T-helper 1 cell treated with Interleukin-12 subunit alpha and Interleukin-12 subunit beta and Interleukin-4 antibody, amounts not matched to agents 30 μg/mL and 1 μg/mL, for 36 hours (primary cell): ENCODE data around the gene RDH14.

Experiments
- H3K27ac Mint-ChIP-seq: one replicate; pipeline ENCODE4 v1.8.0; 2021; ENCODE audit warnings: mild to moderate bottlenecking, mixed read lengths
- H3K27me3 Mint-ChIP-seq: one replicate; pipeline ENCODE4 v1.8.0; 2021; ENCODE audit warnings: low read depth, mixed read lengths
- H3K36me3 Mint-ChIP-seq: one replicate; pipeline ENCODE4 v1.8.0; 2021; ENCODE audit warnings: low read depth, mixed read lengths
- H3K4me1 Mint-ChIP-seq: one replicate; pipeline ENCODE4 v1.8.0; 2021; ENCODE audit warnings: low read depth, mixed read lengths
- H3K4me3 Mint-ChIP-seq: one replicate; pipeline ENCODE4 v1.8.0; 2021; ENCODE audit warnings: mild to moderate bottlenecking, moderate library complexity, mixed read lengths
- H3K9me3 Mint-ChIP-seq: one replicate; pipeline ENCODE4 v1.8.0; 2021; ENCODE audit warnings: mixed read lengths

RDH14 gene

DNA sequence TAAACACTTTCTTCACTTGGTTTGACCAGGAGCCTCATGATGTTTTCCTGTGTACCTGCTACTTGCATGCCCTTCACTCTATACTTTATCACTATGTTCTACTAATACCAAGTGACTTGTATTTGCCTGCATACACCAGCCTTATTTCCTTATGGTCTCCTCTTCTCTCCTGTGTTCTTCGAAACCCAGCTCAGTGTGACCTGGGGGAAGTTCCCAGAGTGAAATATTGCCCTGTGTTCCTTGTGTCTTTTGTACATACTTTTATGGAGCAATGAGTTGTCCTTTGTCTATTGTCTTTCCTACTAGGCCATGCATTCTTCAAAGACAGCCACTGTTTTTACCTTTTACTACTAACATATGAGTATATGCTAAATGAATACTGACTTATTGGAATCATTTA is 28.3 kb upstream of the RDH14 start:
- no peaks in the 10 kb centered on the region for H3K36me3 Mint-ChIP-seq
- H3K4me1 Mint-ChIP-seq: no peaks in the 10 kb centered on the region
- no peak overlapping the region for H3K27ac Mint-ChIP-seq
- no peaks in the 10 kb centered on the region for H3K27me3 Mint-ChIP-seq
- H3K4me3 Mint-ChIP-seq: no peak overlapping the region
- peaks cover 12% of the 10 kb centered on the region for H3K9me3 Mint-ChIP-seq

DNA sequence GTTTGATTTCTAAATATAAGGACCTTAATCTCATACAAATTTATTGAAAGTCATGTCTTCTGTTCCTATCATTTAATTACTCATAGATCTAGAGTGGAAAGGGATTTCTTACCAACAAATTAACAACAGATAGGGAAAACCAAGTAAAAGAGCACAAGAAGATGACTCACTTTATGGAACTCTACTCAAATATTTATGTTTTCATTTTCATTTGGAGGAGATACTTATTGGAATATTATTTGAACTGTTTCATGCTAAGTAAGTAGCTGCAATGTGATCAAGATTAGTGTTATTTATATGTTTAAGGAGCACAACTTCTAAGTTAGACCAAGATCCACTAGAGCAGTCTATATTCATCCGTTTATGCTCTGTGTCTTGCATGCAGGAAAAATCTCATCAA is 27.6 kb upstream of the RDH14 start:
- Mint-ChIP-seq H3K4me3 (no peak overlapping the region), H3K9me3 (peaks cover 12% of the 10 kb centered on the region), H3K36me3 (no peaks in the 10 kb centered on the region), H3K27me3 (no peaks in the 10 kb centered on the region), H3K4me1 (no peaks in the 10 kb centered on the region), H3K27ac (no peak overlapping the region)

GRCh38 chr2:18585526-18585925 is 25.1 kb upstream of the RDH14 start:
- Mint-ChIP-seq H3K27ac (no peak overlapping the region), H3K9me3 (peaks cover 7% of the 10 kb centered on the region), H3K36me3 (no peaks in the 10 kb centered on the region), H3K4me3 (no peak overlapping the region), H3K27me3 (no peaks in the 10 kb centered on the region), H3K4me1 (no peaks in the 10 kb centered on the region)

DNA sequence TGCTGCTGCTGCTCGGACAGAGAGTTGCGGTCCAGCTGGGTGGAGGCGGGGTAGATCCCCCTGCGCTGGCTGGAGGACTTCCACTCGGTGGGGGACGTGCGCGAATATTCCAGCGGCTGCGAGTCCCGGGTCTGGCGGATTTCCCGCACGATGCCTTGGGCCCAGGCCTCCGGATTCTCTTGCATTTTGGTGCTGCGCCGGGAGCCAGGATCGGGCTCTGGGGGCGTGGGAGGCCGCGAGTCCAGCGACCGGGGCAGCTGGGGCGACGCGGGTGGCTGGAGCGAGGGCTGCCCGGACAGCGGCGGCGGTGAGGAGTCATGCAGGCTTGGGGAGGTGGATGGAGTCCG is 24.1 kb upstream of the RDH14 start:
- Mint-ChIP-seq H3K9me3 (peaks cover 4% of the 10 kb centered on the region), H3K27ac (no peak overlapping the region), H3K36me3 (no peaks in the 10 kb centered on the region), H3K4me3 (no peak overlapping the region), H3K4me1 (no peaks in the 10 kb centered on the region), H3K27me3 (no peaks in the 10 kb centered on the region)

DNA sequence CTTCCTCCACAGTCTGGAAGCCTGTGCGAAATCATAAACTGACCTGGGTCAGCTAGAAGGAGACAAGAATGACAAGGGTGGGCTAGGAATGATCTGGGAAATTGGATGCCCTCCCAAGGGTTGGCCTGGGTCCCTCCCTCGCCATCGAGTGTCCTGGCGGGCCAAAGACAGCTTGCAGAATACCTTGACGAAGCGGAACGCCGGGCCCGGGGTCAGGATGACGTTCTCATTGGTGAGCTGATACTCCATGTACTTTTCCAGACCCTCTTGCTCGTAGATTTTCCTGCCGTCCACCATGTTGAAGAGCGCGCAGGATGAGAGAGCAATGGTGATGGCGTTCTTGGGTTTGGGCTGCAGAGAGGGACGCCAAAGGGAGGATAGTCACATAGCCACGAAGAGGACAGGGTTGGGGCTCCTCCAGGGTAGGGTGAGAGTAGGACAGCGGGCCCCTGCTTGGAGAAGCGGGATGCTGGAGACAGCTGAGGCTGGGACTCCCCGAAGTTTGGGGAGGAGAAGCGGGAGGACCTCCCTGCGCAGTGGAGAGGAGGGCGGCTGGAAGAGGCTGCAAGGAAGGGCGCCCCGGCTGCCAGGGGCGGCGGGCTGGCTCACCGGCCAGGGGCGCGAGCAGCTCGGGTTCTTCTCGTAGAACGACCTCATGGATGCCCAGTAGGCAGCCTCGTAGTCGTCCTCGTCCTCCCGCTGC is 23.6 kb upstream of the RDH14 start:
- H3K36me3 Mint-ChIP-seq: no peaks in the 10 kb centered on the region
- no peak overlapping the region for H3K4me3 Mint-ChIP-seq
- H3K27ac Mint-ChIP-seq: no peak overlapping the region

DNA sequence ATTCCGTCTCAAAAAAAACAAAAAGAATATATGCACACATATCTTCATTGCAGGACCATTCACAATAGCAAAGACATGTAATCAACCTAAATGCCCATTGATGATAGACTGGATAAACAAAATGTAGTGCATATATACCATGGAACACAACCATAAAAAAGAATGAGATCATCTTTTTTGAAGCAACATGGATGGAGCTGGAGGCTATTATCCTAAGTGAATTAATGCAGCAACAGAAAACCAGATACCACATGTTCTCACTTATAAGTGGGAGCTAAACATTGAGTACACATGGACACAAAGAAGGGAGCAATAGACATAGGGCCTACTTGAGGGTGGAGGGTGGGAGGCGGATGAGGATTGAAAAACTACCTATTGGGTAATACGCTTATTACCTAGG is 20.2 kb upstream of the RDH14 start:
- peaks cover 2% of the 10 kb centered on the region for H3K36me3 Mint-ChIP-seq
- no peaks in the 10 kb centered on the region for H3K27me3 Mint-ChIP-seq
- no peak overlapping the region for H3K4me3 Mint-ChIP-seq
- peaks cover 11% of the 10 kb centered on the region for H3K9me3 Mint-ChIP-seq
- H3K27ac Mint-ChIP-seq: no peak overlapping the region
- H3K4me1 Mint-ChIP-seq: no peaks in the 10 kb centered on the region

More for the DNA sequence above, 23.6 kb upstream of the RDH14 start:
- Mint-ChIP-seq H3K4me1 (no peaks in the 10 kb centered on the region), H3K27me3 (no peaks in the 10 kb centered on the region), H3K9me3 (peaks cover 4% of the 10 kb centered on the region)

- Mint-ChIP-seq H3K4me1 (no peaks in the 10 kb centered on the region), H3K27ac (no peak overlapping the region), H3K4me3 (no peak overlapping the region)
Observed at GRCh38 chr2:18578033-18578432, 17.6 kb upstream of the RDH14 start.

DNA sequence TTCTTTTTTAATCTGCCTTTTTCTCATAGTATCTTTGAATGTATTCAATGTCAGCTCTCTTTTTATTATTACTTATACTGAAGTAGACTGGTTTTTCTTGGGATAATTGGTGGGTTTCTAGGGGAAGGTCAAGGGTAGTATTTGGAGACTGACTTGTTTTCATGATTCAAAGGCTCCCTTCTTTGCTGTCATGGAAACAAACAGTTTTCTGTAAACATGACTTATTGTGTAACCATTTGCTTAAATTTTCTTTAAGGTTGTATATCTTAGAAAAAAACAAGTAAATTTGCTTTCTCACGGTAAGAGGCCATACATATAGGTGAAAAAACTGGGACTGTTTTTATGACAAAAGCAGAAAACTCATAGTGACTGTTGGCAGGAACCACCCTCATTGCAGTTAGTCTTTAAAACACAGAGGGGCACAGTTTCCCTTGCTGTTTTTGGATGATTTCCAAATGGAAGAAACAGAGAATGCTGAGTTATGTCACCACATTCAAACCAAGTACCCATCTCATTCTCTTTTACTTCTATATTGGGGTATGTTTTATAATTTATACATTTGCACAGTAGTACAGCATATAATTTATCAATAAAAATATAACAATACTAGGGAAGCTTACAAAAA is 5.8 kb upstream of the RDH14 start:
- no peaks in the 10 kb centered on the region for H3K4me1 Mint-ChIP-seq
- H3K4me3 Mint-ChIP-seq: no peak overlapping the region
- H3K9me3 Mint-ChIP-seq: peaks cover 9% of the 10 kb centered on the region
- no peak overlapping the region for H3K27ac Mint-ChIP-seq
- H3K27me3 Mint-ChIP-seq: no peaks in the 10 kb centered on the region
- peaks cover 19% of the 10 kb centered on the region for H3K36me3 Mint-ChIP-seq

More at GRCh38 chr2:18578033-18578432, 17.6 kb upstream of the RDH14 start:
- Mint-ChIP-seq H3K27me3 (no peaks in the 10 kb centered on the region), H3K9me3 (peaks cover 7% of the 10 kb centered on the region), H3K36me3 (peaks cover 2% of the 10 kb centered on the region)

- peaks cover 19% of the 10 kb centered on the region for H3K36me3 Mint-ChIP-seq
- H3K4me1 Mint-ChIP-seq: peaks cover 24% of the 10 kb centered on the region
- peak overlapping the region; percentile 88 for H3K4me3 Mint-ChIP-seq
- peaks cover 9% of the 10 kb centered on the region for H3K9me3 Mint-ChIP-seq
- H3K27me3 Mint-ChIP-seq: no peaks in the 10 kb centered on the region
- H3K27ac Mint-ChIP-seq: peak overlapping the region; percentile 87
Observed at GRCh38 chr2:18560797-18561085, 288 bp upstream of the RDH14 start.

DNA sequence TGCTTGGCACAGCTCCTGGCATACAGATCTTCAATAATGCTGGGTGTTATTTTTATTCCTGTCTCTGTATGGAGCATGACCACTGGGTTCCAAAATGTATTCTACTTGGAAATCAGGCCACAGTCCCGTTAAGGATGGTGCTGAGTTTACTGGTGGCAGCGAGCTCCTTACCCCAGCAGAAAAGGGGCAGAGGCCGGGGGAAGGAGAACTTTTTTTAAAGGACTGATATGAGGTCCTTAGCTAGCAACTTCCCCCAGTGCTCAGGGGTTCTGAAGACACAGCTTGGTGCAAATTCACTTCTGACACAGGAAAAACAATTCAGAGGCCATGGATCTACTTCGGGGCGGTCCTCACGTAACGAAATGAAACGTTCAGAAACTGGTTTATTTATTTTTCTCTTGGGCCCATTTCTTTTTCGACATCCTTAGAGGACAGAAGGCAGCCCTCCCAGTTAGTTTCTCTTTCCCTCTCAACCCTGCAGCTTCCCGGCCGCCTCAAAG is 872 bp downstream of the RDH14 start:
- peak overlapping the region; percentile 87 for H3K4me3 Mint-ChIP-seq
- peaks cover 20% of the 10 kb centered on the region for H3K36me3 Mint-ChIP-seq
- H3K9me3 Mint-ChIP-seq: no peaks in the 10 kb centered on the region
- H3K4me1 Mint-ChIP-seq: peaks cover 24% of the 10 kb centered on the region
- peak overlapping the region; percentile 92 for H3K27ac Mint-ChIP-seq
- H3K27me3 Mint-ChIP-seq: no peaks in the 10 kb centered on the region

DNA sequence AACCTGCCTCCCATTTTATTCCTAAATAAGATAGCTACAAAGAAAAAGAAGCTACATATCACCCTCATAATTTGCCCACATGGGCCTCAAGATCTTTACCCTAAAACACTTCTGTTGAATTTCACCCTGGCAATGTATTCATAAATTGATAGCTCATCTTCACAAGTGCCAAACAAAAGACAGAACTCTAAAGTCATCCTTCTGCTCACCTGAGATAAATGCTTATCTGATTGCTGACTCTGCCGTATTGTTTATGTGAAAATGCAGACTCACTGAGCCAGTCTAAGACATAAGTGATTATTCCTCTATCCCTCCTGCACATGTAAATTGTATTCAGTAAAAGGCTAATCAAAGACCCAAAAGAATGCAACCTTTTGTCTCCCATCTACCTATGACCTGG is 2.0 kb downstream of the RDH14 start:
- H3K27me3 Mint-ChIP-seq: no peaks in the 10 kb centered on the region
- no peaks in the 10 kb centered on the region for H3K9me3 Mint-ChIP-seq
- H3K4me1 Mint-ChIP-seq: peaks cover 27% of the 10 kb centered on the region
- no peak overlapping the region for H3K27ac Mint-ChIP-seq
- peaks cover 26% of the 10 kb centered on the region for H3K36me3 Mint-ChIP-seq
- H3K4me3 Mint-ChIP-seq: no peak overlapping the region

DNA sequence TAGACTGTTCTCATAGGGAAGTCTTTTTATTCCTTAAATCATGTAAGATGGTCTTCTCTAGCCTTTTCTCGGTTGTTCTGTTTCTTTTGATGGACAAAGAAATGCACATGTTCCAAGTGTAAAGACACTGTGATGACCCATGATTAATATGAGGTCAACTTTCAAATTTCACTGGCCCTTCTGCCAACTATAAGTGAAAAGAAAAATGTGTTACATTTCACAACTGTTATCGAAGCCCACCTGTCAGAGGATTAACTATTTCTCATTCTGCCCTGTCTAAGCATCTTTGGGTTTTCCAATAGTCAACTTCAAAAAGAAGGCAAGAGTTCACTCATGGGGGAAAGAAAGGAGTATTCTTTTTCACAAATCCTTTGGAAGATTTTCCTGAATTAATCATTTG is 3.3 kb downstream of the RDH14 start:
- H3K27me3 Mint-ChIP-seq: no peaks in the 10 kb centered on the region
- H3K4me1 Mint-ChIP-seq: peaks cover 27% of the 10 kb centered on the region
- H3K27ac Mint-ChIP-seq: no peak overlapping the region
- no peaks in the 10 kb centered on the region for H3K9me3 Mint-ChIP-seq
- H3K4me3 Mint-ChIP-seq: no peak overlapping the region
- H3K36me3 Mint-ChIP-seq: peaks cover 27% of the 10 kb centered on the region

DNA sequence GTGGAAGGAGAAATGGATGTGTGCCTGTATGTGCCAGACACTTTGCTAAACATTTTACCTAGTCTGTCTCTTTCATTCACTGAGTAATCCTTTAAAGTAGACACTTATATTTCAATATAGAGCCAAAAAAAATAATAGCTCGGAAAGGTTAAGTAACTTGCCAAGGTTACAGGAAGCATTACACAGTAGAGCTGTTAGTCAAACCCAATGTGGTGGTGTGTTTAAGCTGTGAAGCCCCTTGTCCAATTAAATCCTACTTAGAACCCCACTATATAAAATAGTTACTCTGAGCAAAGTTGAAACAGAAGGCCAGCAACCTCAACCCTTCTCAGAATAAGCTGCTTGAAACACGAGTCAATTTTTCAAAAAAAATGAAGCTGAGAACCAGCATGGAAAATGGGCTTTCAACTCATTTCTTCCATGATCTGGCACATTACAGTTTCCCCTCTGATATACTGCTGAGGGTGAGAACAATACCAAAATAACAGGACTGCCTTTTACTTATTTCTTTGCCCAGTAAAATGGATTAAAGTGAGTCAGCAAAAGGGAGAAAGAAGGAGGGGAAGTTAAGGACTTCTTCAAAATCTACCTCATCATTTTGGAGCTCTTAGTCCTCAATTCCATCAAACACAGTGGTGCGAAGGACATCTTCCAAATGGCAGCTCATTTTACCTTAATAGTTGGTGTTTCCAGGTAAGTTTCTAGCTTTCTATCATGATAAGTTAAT is 7.9 kb downstream of the RDH14 start:
- Mint-ChIP-seq H3K27ac (no peak overlapping the region), H3K36me3 (peaks cover 24% of the 10 kb centered on the region), H3K27me3 (no peaks in the 10 kb centered on the region), H3K9me3 (no peaks in the 10 kb centered on the region), H3K4me3 (no peak overlapping the region), H3K4me1 (peaks cover 6% of the 10 kb centered on the region)

- H3K27me3 Mint-ChIP-seq: no peaks in the 10 kb centered on the region
- H3K27ac Mint-ChIP-seq: no peak overlapping the region
- H3K4me3 Mint-ChIP-seq: no peak overlapping the region
- H3K9me3 Mint-ChIP-seq: no peaks in the 10 kb centered on the region
- H3K4me1 Mint-ChIP-seq: peaks cover 5% of the 10 kb centered on the region
- peaks cover 20% of the 10 kb centered on the region for H3K36me3 Mint-ChIP-seq
Observed at GRCh38 chr2:18551623-18552022, 8.8 kb downstream of the RDH14 start.

- Mint-ChIP-seq H3K27ac (no peak overlapping the region), H3K4me3 (no peak overlapping the region), H3K4me1 (peaks cover 9% of the 10 kb centered on the region), H3K9me3 (no peaks in the 10 kb centered on the region), H3K27me3 (no peaks in the 10 kb centered on the region), H3K36me3 (peaks cover 20% of the 10 kb centered on the region)
Observed at GRCh38 chr2:18551169-18551568, 9.3 kb downstream of the RDH14 start.
